Measurements from ENCODE around the gene SLC39A13.

Gene SLC39A13

GRCh38 chr11:47407746-47408590 lies at the start of gene SLC39A13:
TSS of gene SLC39A13 (plus strand) at chr11:47408590. CDS start at chr11:47410095, 1,505 bp downstream.
- DNase-seq (ENCODE audit: low read depth in 2 of 2) = peak; percentile 84 to 88

GRCh38 chr11:47358731-47359051 lies 49.7 kb upstream of the SLC39A13 start:
- no peak for DNase-seq (ENCODE audit: low read depth in 2 of 2)

GRCh38 chr11:47359162-47359561 lies 49.2 kb upstream of the SLC39A13 start:
- no peak for DNase-seq (ENCODE audit: low read depth in 2 of 2)

- no peak for DNase-seq (ENCODE audit: low read depth in 2 of 2)
These were observed 48.8 kb upstream of the SLC39A13 start for GRCh38 chr11:47359586-47359985.

- no peak for DNase-seq (ENCODE audit: low read depth in 2 of 2)
These were observed 48.0 kb upstream of the SLC39A13 start for GRCh38 chr11:47360341-47360740.

DNA sequence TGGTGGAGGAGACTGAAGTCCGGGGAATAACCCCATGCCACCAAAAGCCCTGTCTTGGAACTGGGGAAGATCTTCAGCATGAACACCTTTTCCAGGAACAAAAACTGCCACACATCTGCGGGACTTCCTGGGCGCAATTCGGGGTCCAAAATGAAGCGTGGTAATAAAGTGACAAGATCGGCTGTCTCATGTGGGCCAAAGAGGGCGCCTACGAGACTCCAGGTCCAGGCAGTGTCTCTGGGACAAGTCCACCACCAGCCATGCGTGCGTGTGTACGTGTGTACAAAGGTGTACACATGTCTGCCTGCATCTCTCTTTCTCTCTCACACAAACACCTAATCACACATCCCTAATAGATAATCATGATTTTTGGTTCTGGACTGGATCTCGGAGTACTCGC lies 47.0 kb upstream of the SLC39A13 start:
- no peak for DNase-seq (ENCODE audit: low read depth in 2 of 2)

- no peak for DNase-seq (ENCODE audit: low read depth in 2 of 2)
These were observed 42.3 kb upstream of the SLC39A13 start for GRCh38 chr11:47366020-47366490.

DNA sequence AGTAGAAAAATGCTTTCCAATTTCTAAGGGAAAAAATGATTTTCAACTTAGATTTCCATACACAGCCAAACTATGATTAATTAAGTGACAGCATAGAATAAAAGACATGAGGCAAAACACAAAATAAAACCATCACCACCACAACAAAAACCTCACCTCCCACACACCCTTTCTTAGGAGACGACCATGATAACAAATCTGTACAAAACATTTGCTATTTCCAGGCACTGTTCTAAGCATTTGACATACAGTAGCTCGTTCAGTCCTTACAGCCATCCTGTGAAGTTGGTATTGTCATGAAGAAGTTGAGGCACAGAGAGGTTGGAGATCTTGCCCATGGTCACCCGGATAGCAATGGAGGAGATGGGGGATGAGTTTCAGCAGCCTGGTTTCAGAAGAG lies 38.7 kb upstream of the SLC39A13 start:
- DNase-seq (ENCODE audit: low read depth in 2 of 2) = no peak

- no peak for DNase-seq (ENCODE audit: low read depth in 2 of 2)
These were observed 36.0 kb upstream of the SLC39A13 start for GRCh38 chr11:47372422-47372821.

DNA sequence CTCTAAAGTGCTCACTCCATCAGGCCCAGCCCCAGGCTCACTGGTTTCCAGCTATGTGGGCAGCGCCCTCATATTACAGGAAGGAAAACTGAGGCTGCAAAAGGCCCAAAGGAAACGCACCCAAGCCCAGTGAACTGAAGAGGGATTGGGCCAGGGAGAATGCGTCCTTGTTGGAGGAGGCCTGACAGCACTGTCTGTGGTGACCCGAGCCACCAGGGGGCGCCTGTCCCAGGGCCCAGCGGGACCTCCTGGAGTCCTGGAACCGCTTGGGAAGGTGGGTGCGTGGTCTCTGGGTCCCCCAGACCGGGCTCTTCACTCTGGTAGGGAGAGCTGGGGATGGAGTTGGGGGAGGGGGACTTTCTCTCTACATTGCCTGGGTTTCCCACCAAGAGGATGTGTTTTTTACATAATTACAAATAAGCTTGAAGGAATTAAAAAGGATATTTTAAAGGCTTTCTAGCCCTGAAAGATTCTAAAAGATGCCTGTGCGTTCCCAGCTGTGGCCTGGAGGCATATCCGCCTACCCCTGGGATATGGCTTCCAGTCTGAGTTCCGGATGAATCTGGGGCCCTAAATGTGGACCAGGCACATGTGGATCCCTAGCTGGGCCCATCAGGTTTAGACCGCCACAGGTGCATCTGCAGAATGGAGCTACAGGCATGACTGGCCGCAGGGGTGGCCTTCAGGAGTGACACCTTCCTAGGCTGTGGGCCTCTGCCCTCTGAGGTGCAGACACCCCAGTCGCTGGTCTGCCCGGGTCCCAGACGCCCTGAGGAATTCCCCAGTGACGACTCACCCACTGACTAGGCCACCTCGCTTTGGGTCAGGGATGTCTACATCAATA lies 34.3 kb upstream of the SLC39A13 start:
- DNase-seq (ENCODE audit: low read depth in 2 of 2) = peak; percentile 72 to 82

GRCh38 chr11:47374720-47375019 lies 33.7 kb upstream of the SLC39A13 start:
- no peak for DNase-seq (ENCODE audit: low read depth in 2 of 2)

DNA sequence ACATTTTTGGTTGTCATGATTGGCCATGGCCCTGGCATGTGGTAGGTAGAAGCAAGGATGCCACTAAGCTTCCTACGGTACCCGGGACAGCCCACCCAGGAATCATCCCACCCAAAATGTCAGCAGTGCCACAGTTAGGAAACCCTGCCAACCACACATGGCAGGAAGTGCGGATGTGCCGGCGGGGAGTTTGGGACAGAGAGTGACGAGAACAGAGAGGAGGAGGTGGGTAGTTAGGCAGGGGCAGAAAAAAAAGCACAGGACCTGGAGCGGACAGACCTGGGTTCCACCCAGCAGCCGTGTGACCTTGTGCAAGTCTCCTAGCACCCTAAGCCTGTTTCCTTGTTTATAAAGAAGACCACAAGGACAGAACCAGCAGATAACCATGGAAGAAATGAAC lies 33.4 kb upstream of the SLC39A13 start:
- DNase-seq (ENCODE audit: low read depth in 2 of 2) = no peak

- DNase-seq (ENCODE audit: low read depth in 2 of 2) = no peak
These were observed 32.8 kb upstream of the SLC39A13 start for GRCh38 chr11:47375546-47376085.

DNA sequence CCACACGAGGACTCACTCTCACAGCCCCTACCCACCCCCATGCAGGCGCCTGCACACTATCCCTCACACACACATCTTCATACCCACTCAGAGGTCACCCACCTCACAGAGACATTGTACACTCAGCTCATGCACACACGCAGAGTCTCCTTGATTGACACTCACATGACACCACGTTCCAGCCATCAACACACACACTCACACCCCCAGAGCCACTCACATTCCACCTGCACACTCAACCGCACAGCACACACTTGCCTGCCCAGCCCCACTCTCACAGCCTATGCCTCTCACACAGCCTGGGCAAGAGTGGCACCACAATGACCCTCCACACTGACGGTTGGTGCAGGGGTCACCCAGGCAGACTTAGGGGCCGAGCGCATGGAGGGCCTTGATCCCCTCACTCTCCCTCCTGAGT lies 32.3 kb upstream of the SLC39A13 start:
- no peak for DNase-seq (ENCODE audit: low read depth in 2 of 2)

GRCh38 chr11:47376525-47377371 lies 31.6 kb upstream of the SLC39A13 start:
- no peak for DNase-seq (ENCODE audit: low read depth in 2 of 2)

DNA sequence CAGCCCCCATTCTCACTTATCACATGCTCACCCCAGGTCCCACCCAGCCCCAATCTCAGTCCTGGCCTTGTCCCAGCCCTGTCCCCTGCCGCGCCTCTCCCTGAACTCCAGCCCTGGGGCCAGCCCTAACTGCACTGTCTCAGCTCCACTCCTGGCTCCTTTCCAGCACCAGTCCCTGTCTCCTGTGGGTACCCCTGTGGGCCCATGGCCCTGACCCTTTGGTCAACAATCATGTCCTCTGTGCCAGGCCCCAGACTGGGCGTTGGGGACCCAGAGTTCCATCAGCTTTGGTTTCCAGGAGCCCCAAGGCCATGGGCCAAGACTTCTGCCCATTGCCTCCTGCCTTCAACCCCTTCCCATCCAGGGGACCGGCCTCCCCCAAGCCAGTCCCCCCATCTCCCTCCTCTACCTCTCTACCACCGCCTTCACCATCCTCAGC lies 30.8 kb upstream of the SLC39A13 start:
- no peak for DNase-seq (ENCODE audit: low read depth in 2 of 2)

DNA sequence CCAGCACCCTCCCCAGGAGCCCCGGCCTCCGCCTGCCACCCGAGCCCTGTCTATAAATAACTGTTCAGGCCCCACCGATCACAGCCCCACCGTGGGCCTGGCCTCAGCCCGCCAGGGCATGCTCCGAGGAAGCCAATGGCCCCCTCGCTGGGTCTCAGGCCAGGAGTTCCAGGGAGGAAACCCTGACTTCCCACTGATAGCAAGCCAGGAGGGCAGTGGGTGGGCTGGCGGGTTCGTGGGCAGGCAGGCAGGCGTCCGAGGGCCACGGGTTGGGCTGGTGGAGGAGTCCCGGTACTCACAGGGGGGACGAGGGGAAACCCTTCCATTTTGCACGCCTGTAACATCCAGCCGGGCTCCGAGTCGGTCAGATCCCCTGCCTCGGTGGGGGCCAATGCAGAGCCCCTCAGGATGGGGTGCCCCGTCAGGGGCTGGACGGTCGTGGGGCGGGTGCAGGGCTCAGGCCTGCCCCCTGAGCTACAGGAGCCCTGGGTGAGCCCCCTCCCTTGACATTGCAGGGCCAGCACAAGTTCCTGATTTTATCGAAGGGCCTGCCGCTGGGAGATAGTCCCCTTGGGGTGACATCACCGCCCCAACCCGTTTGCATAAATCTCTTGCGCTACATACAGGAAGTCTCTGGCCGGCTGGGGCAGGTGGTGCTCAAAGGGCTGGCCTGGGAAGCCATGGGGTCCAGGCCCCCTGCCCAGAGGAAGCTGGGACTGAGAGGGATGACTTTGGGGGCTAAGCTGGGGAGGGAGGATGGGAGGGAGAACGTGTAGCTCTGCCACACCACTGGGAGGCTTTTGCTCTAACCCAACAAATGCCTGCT lies 30.2 kb upstream of the SLC39A13 start, which contains the start of gene SPI1:
SPI1 (minus strand) TSS at position 538 of the 826 bp plus-strand sequence; CDS start at position 344, 194 bp downstream.
- DNase-seq (ENCODE audit: low read depth in 2 of 2) = no peak

- no peak for DNase-seq (ENCODE audit: low read depth in 2 of 2)
These were observed 29.6 kb upstream of the SLC39A13 start for GRCh38 chr11:47378836-47379170.

- no peak for DNase-seq (ENCODE audit: low read depth in 2 of 2)
These were observed 29.1 kb upstream of the SLC39A13 start for GRCh38 chr11:47379317-47379716.

GRCh38 chr11:47380078-47380477 lies 28.3 kb upstream of the SLC39A13 start:
- no peak for DNase-seq (ENCODE audit: low read depth in 2 of 2)

- no peak for DNase-seq (ENCODE audit: low read depth in 2 of 2)
These were observed 25.3 kb upstream of the SLC39A13 start for GRCh38 chr11:47383071-47383470.

Measured in stimulated activated CD4-positive, alpha-beta T cell treated with anti-CD3 and anti-CD28 coated beads, Interleukin-15, amount 100 ng/mL, for 48 hours (primary cell).